IMR-90 (cell line): ENCODE data around the gene STXBP2. TPM values are rescaled to one million over a fixed set of nuclear protein-coding genes. Genes with fewer than 3 reads are reported as not detected.

ENCODE experiments used
- CHD1 ChIP-seq: IDR thresholded peaks from 2 replicates; pipeline ENCODE4 v1.6.1; 2012; ENCODE audit warnings: low read depth, low read length, improper control_type of control experiment
- POLR2A ChIP-seq: IDR thresholded peaks from 2 replicates; pipeline ENCODE4 v1.6.1; 2012; ENCODE audit warnings: mild to moderate bottlenecking, low read depth, low read length
- SMC3 ChIP-seq: fragments of 150-350 bp; IDR thresholded peaks from 2 replicates; pipeline ENCODE4 v1.6.1; 2016; ENCODE audit warnings: low read depth, mild to moderate bottlenecking, antibody characterized with exemption, low read length, moderate library complexity
- polyA plus RNA-seq, 3 experiments: library from polyadenylated mRNA; depleted of rRNA; stranded (reverse); fragments of >200 nt; gene quantifications; 2 replicates each; pipeline ENCODE4 v1.2.3, GENCODE V29; 2012; ENCODE audit warnings: low replicate concordance in 1 of 3
- total RNA-seq: library from RNA; depleted of rRNA; stranded (reverse); fragments of >200 nt; gene quantifications from 2 replicates; pipeline ENCODE4 v1.2.3, GENCODE V29; 2012

Gene STXBP2
- total and polyA plus RNA-seq, 2 of the 4 experiments (the other 2 are of a cell fraction) = 3.9 to 12.6 TPM

DNA sequence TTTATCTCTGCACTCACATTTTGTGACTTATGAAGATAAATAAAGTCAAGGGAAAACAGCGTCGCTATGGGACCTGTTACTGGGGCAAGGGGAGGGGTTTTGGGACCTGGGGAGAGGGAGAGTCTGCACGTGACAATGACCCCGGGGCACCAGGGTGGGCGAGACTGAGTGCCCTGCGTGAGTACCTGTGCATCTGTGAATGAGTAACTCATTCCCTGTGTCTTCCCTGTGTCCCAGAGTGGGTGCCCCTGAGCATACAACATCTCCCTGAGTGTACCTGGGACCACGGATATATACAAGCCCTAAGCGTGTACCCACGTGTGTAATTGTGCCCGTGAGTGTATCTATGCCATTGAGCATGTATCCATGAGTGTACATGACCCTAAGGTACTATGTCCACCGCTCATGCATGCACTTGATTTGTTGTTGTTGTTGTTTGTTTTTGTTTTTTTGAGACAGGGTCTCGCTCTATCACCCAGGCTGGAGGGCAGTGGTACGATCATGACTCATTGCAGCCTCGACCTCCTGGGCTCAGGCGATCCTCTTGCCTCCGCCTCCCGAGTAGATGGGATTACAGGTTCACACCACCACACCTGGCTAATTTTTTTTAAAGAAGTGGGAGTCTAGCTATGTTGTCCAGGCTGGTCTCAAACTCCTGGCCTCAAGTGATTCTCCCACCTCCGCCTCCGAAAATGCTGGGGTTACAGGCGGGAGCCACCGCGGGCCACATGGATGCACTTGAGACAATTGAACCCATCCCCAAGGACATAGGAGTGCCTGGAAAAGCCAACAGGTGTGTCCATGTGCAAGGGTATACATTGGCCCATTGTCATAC, 43.1 kb downstream of the STXBP2 start (continued):
- TF ChIP-seq POLR2A = no peak
- TF ChIP-seq CHD1 = no peak
- no peak for TF ChIP-seq SMC3
